ENCODE measurements around the gene RNF217. TPM values are rescaled to one million over a fixed set of nuclear protein-coding genes. Genes with fewer than 3 reads are reported as not detected.

Gene RNF217
- total RNA-seq, 3 donors from 2014 or later = 40.1 to 43.3 (median 41.0) TPM

- no peaks in the 10 kb centered on the region for H3K9me3 ChIP-seq
- no peak overlapping the region for H3K4me3 ChIP-seq
- no peak overlapping the region for H3K27ac ChIP-seq
- H3K4me1 ChIP-seq = no peaks in the 10 kb centered on the region
- no peaks in the 10 kb centered on the region for H3K36me3 ChIP-seq
- TF ChIP-seq CTCF (IDR thresholded peaks at IDR 0.05) = no peak
- TF ChIP-seq POLR2A (IDR thresholded peaks at IDR 0.05) = no peak
- no peak for DNase-seq (ENCODE audit: low spot score in 2 of 2)
- H3K27me3 ChIP-seq = no peaks in the 10 kb centered on the region
- intact Hi-C loops (cut with DNase I; ENCODE audit: low total_unique reads) = no loop called here
Measured at GRCh38 chr6:124958149-124958548, 4.1 kb upstream of the RNF217 start.

- Histone ChIP-seq H3K36me3 (no peaks in the 10 kb centered on the region), H3K27me3 (no peaks in the 10 kb centered on the region), H3K9me3 (no peaks in the 10 kb centered on the region), H3K27ac (no peak overlapping the region), H3K4me1 (no peaks in the 10 kb centered on the region), H3K4me3 (no peak overlapping the region)
- intact Hi-C loops (cut with DNase I; ENCODE audit: low total_unique reads) = no loop called here
- TF ChIP-seq CTCF (IDR thresholded peaks at IDR 0.05) (no peak), POLR2A (IDR thresholded peaks at IDR 0.05) (no peak)
- DNase-seq (ENCODE audit: low spot score in 2 of 2) = no peak
Measured at GRCh38 chr6:124958759-124959354, 3.4 kb upstream of the RNF217 start.

- Histone ChIP-seq H3K4me3 (peak overlapping the region; percentile 73 to 91 (median 81)), H3K4me1 (no peaks in the 10 kb centered on the region), H3K9me3 (no peaks in the 10 kb centered on the region), H3K36me3 (no peaks in the 10 kb centered on the region), H3K27ac (peak overlapping the region; percentile 96 to 98), H3K27me3 (no peaks in the 10 kb centered on the region)
- no peak for DNase-seq (ENCODE audit: low spot score in 2 of 2)
- intact Hi-C loops (cut with DNase I; ENCODE audit: low total_unique reads) = no loop called here
- TF ChIP-seq POLR2AphosphoS5 (IDR thresholded peaks at IDR 0.05) = no peak
- TF ChIP-seq CTCF (IDR thresholded peaks at IDR 0.05) = no peak
- no peak for TF ChIP-seq POLR2A (IDR thresholded peaks at IDR 0.05)
Measured at GRCh38 chr6:124960757-124961463, 1.3 kb upstream of the RNF217 start.

- H3K36me3 ChIP-seq = no peaks in the 10 kb centered on the region
- TF ChIP-seq POLR2A (IDR thresholded peaks at IDR 0.05) (no peak), CTCF (IDR thresholded peaks at IDR 0.05) (no peak), POLR2AphosphoS5 (IDR thresholded peaks at IDR 0.05) (no peak)
- no peaks in the 10 kb centered on the region for H3K27me3 ChIP-seq
- DNase-seq (ENCODE audit: low spot score in 2 of 2) = no peak
- H3K9me3 ChIP-seq = no peaks in the 10 kb centered on the region
- peak overlapping the region; percentile 96 to 98 for H3K27ac ChIP-seq
- H3K4me1 ChIP-seq = no peaks in the 10 kb centered on the region
- intact Hi-C loops (cut with DNase I; ENCODE audit: low total_unique reads) = no loop called here
- peak overlapping the region; percentile 73 to 91 (median 81) for H3K4me3 ChIP-seq
Measured at GRCh38 chr6:124961464-124961776, 817 bp upstream of the RNF217 start.

- intact Hi-C loops (cut with DNase I; ENCODE audit: low total_unique reads) = no loop called here
- peak overlapping the region; percentile 73 to 91 (median 81) for H3K4me3 ChIP-seq
- no peaks in the 10 kb centered on the region for H3K9me3 ChIP-seq
- no peaks in the 10 kb centered on the region for H3K4me1 ChIP-seq
- H3K27ac ChIP-seq = peak overlapping the region; percentile 96 to 98
- peak in 1 of 2 donors; percentile 45 for DNase-seq (ENCODE audit: low spot score in 2 of 2)
- no peaks in the 10 kb centered on the region for H3K27me3 ChIP-seq
- no peaks in the 10 kb centered on the region for H3K36me3 ChIP-seq
- no peak for TF ChIP-seq CTCF (IDR thresholded peaks at IDR 0.05)
- no peak for TF ChIP-seq POLR2A (IDR thresholded peaks at IDR 0.05)
- TF ChIP-seq POLR2AphosphoS5 (IDR thresholded peaks at IDR 0.05) = no peak
Measured at GRCh38 chr6:124962639-124963415, 590 bp downstream of the RNF217 start.
